ENCODE results near the gene ZNRF1.

- TF ChIP-seq CTCF (IDR thresholded peaks at IDR 0.05) (peak; percentile 32 to 61), POLR2A (IDR thresholded peaks at IDR 0.05) (no peak)
Observed at GRCh38 chr16:75096656-75097055, 97.8 kb downstream of the ZNRF1 start.

All from suprapubic skin (tissue), 3 donors.